ENCODE data around the gene LPCAT2. TPM values are rescaled to one million over a fixed set of nuclear protein-coding genes. Genes with fewer than 3 reads are reported as not detected.

LPCAT2 gene
- total and polyA plus RNA-seq, 2 of the 13 experiments (the other 11 are each of a cell fraction or from before 2014, with no cell fraction given): 9.9 to 17.6 TPM

DNA sequence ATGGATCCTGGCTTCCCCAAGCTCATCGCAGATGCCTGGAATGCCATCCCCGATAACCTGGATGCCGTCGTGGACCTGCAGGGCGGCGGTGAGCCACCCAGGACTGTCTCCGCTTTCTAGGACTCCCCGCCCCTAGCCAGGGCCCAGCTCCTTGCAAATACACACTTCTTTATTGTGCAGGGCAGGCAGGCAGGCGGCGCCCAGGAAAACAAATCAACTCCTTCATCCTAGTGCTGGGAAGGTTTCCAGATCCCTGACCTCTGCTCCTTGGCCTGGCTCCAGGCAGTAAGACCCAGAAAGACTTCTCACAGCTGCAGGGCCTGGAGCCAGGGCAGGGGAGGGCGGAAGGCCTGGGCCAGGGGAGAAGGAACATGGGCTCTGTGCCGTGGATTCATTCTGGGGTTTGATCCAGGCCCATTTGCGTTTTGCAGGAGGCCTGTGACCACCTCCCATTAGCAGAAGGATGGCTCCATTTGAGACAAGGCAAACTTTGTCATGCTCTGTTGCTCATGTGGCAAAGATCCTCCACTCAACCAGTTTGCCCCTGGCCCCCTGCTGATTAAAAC lies 6.0 kb upstream of the LPCAT2 start (continued):
- TF ChIP-seq, protein P1, sequence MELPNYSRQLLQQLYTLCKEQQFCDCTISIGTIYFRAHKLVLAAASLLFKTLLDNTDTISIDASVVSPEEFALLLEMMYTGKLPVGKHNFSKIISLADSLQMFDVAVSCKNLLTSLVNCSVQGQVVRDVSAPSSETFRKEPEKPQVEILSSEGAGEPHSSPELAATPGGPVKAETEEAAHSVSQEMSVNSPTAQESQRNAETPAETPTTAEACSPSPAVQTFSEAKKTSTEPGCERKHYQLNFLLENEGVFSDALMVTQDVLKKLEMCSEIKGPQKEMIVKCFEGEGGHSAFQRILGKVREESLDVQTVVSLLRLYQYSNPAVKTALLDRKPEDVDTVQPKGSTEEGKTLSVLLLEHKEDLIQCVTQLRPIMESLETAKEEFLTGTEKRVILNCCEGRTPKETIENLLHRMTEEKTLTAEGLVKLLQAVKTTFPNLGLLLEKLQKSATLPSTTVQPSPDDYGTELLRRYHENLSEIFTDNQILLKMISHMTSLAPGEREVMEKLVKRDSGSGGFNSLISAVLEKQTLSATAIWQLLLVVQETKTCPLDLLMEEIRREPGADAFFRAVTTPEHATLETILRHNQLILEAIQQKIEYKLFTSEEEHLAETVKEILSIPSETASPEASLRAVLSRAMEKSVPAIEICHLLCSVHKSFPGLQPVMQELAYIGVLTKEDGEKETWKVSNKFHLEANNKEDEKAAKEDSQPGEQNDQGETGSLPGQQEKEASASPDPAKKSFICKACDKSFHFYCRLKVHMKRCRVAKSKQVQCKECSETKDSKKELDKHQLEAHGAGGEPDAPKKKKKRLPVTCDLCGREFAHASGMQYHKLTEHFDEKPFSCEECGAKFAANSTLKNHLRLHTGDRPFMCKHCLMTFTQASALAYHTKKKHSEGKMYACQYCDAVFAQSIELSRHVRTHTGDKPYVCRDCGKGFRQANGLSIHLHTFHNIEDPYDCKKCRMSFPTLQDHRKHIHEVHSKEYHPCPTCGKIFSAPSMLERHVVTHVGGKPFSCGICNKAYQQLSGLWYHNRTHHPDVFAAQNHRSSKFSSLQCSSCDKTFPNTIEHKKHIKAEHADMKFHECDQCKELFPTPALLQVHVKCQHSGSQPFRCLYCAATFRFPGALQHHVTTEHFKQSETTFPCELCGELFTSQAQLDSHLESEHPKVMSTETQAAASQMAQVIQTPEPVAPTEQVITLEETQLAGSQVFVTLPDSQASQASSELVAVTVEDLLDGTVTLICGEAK (IDR thresholded peaks at IDR 0.05): no peak
- TF ChIP-seq, protein P1 (CRISPR knock-in tag; IDR thresholded peaks at IDR 0.05): no peak
- TF ChIP-seq XBP1 (CRISPR knock-in tag; IDR thresholded peaks at IDR 0.05) (no peak), SUZ12 (IDR thresholded peaks at IDR 0.05; ENCODE audit: low read depth, low read length) (no peak), ZNF484 (CRISPR knock-in tag; IDR thresholded peaks at IDR 0.05; ENCODE audit: borderline replicate concordance, low read depth) (no peak), ELF4 (CRISPR knock-in tag; IDR thresholded peaks at IDR 0.05; ENCODE audit: borderline replicate concordance) (no peak), SIN3B (IDR thresholded peaks at IDR 0.05; ENCODE audit: low read length) (no peak), IRF2 (CRISPR knock-in tag; IDR thresholded peaks at IDR 0.05) (peak; percentile 46; the same call in 1 of the 2 replicates), ZNF598 (CRISPR knock-in tag; IDR thresholded peaks at IDR 0.05; ENCODE audit: borderline replicate concordance) (no peak), CBX2 (IDR thresholded peaks at IDR 0.05; ENCODE audit: low read depth, low read length) (no peak), CBX2 (CRISPR knock-in tag; IDR thresholded peaks at IDR 0.05; ENCODE audit: low read depth) (no peak), ZNF558 (CRISPR knock-in tag; IDR thresholded peaks at IDR 0.05; ENCODE audit: borderline replicate concordance) (no peak), BORCS8-MEF2B (CRISPR knock-in tag; IDR thresholded peaks at IDR 0.05) (peak; percentile 31; the same call in 1 of the 2 replicates), GATA4 (IDR thresholded peaks at IDR 0.05; ENCODE audit: borderline replicate concordance, low read depth) (no peak)
- TF ChIP-seq, protein P2, sequence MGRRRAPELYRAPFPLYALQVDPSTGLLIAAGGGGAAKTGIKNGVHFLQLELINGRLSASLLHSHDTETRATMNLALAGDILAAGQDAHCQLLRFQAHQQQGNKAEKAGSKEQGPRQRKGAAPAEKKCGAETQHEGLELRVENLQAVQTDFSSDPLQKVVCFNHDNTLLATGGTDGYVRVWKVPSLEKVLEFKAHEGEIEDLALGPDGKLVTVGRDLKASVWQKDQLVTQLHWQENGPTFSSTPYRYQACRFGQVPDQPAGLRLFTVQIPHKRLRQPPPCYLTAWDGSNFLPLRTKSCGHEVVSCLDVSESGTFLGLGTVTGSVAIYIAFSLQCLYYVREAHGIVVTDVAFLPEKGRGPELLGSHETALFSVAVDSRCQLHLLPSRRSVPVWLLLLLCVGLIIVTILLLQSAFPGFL (CRISPR knock-in tag; IDR thresholded peaks at IDR 0.05): no peak
- TF ChIP-seq, protein P3, sequence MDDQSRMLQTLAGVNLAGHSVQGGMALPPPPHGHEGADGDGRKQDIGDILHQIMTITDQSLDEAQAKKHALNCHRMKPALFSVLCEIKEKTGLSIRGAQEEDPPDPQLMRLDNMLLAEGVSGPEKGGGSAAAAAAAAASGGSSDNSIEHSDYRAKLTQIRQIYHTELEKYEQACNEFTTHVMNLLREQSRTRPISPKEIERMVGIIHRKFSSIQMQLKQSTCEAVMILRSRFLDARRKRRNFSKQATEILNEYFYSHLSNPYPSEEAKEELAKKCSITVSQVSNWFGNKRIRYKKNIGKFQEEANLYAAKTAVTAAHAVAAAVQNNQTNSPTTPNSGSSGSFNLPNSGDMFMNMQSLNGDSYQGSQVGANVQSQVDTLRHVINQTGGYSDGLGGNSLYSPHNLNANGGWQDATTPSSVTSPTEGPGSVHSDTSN (CRISPR knock-in tag; IDR thresholded peaks at IDR 0.05; ENCODE audit: borderline replicate concordance): no peak
- TF ChIP-seq, protein P4, sequence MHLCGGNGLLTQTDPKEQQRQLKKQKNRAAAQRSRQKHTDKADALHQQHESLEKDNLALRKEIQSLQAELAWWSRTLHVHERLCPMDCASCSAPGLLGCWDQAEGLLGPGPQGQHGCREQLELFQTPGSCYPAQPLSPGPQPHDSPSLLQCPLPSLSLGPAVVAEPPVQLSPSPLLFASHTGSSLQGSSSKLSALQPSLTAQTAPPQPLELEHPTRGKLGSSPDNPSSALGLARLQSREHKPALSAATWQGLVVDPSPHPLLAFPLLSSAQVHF (CRISPR knock-in tag; IDR thresholded peaks at IDR 0.05): no peak

Measured in HepG2 (cell line).